SIG-M5 treated with dmso at 0.1 percent for 504 hours (cell line): ENCODE data around the gene ADSL.

ENCODE experiments used
- DNase-seq: peaks from one replicate; lab custom pipeline; 2025; ENCODE audit not compliant: unreplicated experiment; lab: John Stamatoyannopoulos, UW

The ADSL gene

GRCh38 chr22:40326905-40327735 lies 19.2 kb upstream of the ADSL start:
- no peak for DNase-seq

- DNase-seq: no peak
These were observed 17.5 kb upstream of the ADSL start for GRCh38 chr22:40328546-40329456.

GRCh38 chr22:40329466-40329865 lies 16.8 kb upstream of the ADSL start:
- DNase-seq: no peak

GRCh38 chr22:40330086-40330485 lies 16.2 kb upstream of the ADSL start:
- DNase-seq: no peak

- no peak for DNase-seq
These were observed 15.7 kb upstream of the ADSL start for GRCh38 chr22:40330615-40331014.

- DNase-seq: no peak
These were observed 14.6 kb upstream of the ADSL start for GRCh38 chr22:40331706-40332105.

GRCh38 chr22:40332319-40332781 lies 13.9 kb upstream of the ADSL start:
- DNase-seq: no peak

GRCh38 chr22:40334060-40334459 lies 12.2 kb upstream of the ADSL start:
- no peak for DNase-seq

- peak; percentile 53 for DNase-seq
These were observed 11.4 kb upstream of the ADSL start for GRCh38 chr22:40334899-40335298.

- no peak for DNase-seq
These were observed 10.9 kb upstream of the ADSL start for GRCh38 chr22:40335358-40335757.

GRCh38 chr22:40340044-40340443 lies 6.3 kb upstream of the ADSL start:
- DNase-seq: no peak

- no peak for DNase-seq
These were observed 4.7 kb upstream of the ADSL start for GRCh38 chr22:40341604-40342003.

- no peak for DNase-seq
These were observed 3.8 kb upstream of the ADSL start for GRCh38 chr22:40342521-40342920.

GRCh38 chr22:40345271-40345670 lies 1.0 kb upstream of the ADSL start:
- no peak for DNase-seq

- peak; percentile 31 for DNase-seq
These were observed 500 bp upstream of the ADSL start for GRCh38 chr22:40345815-40346184.

- DNase-seq: no peak
These were observed 1.0 kb downstream of the ADSL start for GRCh38 chr22:40347300-40347699.

GRCh38 chr22:40348025-40348658 lies 1.8 kb downstream of the ADSL start:
- peak; percentile 58 for DNase-seq

GRCh38 chr22:40352763-40353162 lies 6.5 kb downstream of the ADSL start:
- DNase-seq: no peak

- DNase-seq: no peak
These were observed 14.8 kb downstream of the ADSL start for GRCh38 chr22:40361100-40361499.

- DNase-seq: no peak
These were observed 16.8 kb downstream of the ADSL start for GRCh38 chr22:40363059-40363458.

- no peak for DNase-seq
These were observed 18.1 kb downstream of the ADSL start for GRCh38 chr22:40364431-40364830.
